Activated T-helper 1 cell treated with anti-CD3 and anti-CD28 coated beads, Interleukin-12 subunit alpha, Interleukin-12 subunit beta, Interleukin-2, Interleukin-4 antibody, amounts not matched to agents 30 ng/mL and 10 ng/mL and 1 ng/mL, durations not matched to agents 14 hours and 24 hours and 36 hours (primary cell): ENCODE data around the gene OR2L5. TPM values are rescaled to one million over a fixed set of nuclear protein-coding genes. Genes with fewer than 3 reads are reported as not detected.

Experiments
- DNase-seq: peaks from one replicate; pipeline ENCODE4 v3.0.0; 2021; ENCODE audit warnings: low spot score
- H3K27ac Mint-ChIP-seq: one replicate; pipeline ENCODE4 v1.8.0; 2021; ENCODE audit warnings: mild to moderate bottlenecking, mixed read lengths
- H3K27me3 Mint-ChIP-seq: one replicate; pipeline ENCODE4 v1.8.0; 2022; ENCODE audit warnings: mild to moderate bottlenecking, moderate library complexity, mixed read lengths; ENCODE audit not compliant: insufficient read depth
- H3K36me3 Mint-ChIP-seq: one replicate; pipeline ENCODE4 v1.8.0; 2021; ENCODE audit warnings: low read depth, mixed read lengths
- H3K4me1 Mint-ChIP-seq: one replicate; pipeline ENCODE4 v1.8.0; 2021; ENCODE audit warnings: low read depth, mixed read lengths
- H3K4me3 Mint-ChIP-seq: one replicate; pipeline ENCODE4 v1.8.0; 2021; ENCODE audit warnings: mild to moderate bottlenecking, moderate library complexity, mixed read lengths
- H3K9me3 Mint-ChIP-seq: one replicate; pipeline ENCODE4 v1.8.0; 2021; ENCODE audit warnings: mixed read lengths
- intact Hi-C: fragments of 100-400 bp; cut with micrococcal nuclease; formaldehyde crosslinking; loops from one replicate; pipeline ENCODE4 v1.15.1; 2024
- total RNA-seq: library from RNA; stranded (reverse); gene quantifications from 2 replicates; pipeline ENCODE4 v1.2.3, GENCODE V29; 2022

OR2L5 gene
- total RNA-seq, 1 donor from 2014 or later, result not detected

DNA sequence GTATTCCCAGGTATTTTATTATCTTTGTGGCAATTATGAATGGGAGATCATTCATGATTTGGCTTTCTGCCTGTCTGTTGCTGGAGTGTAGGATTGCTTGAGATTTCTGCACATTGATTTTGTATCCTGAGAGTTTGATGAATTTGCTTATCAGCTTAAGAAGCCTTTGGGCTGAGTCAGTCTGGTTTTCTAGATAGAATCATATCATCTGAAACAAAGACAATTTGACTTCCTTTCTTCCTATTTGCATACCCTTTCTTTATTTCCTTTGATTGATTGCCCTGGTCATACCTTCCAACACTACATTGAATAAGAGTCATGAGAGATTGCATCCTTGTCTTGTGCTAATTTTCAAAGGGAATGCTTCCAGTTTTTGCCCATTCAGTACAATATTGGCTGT is 41.2 kb downstream of the OR2L5 start:
- intact Hi-C loops, result no loop called here
- H3K4me3 Mint-ChIP-seq, result no peak overlapping the region
- no peak for DNase-seq
- peaks cover 25% of the 10 kb centered on the region for H3K9me3 Mint-ChIP-seq
- no peaks in the 10 kb centered on the region for H3K4me1 Mint-ChIP-seq
- H3K27ac Mint-ChIP-seq, result no peak overlapping the region
- H3K27me3 Mint-ChIP-seq, result no peaks in the 10 kb centered on the region
- no peaks in the 10 kb centered on the region for H3K36me3 Mint-ChIP-seq

DNA sequence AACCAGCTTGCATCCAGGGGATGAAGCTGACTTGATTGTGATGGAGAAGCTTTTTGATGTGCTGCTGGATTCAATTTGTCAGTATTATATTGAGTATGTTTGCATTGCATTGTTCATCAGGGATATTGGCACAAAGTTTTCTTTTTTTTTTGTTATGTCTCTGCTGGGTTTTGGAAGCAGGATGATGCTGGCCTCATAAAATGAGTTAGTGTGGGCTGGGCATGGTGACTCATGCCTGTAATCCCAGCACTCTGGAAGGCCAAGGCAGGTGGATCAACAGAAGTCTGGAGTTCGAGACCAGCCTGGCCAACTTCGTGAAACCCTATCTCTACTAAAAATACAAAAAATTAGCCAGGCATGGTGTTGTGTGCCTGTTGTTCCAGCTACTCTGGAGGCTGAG is 41.8 kb downstream of the OR2L5 start:
- intact Hi-C loops, result no loop called here
- no peak overlapping the region for H3K4me3 Mint-ChIP-seq
- DNase-seq, result no peak
- H3K4me1 Mint-ChIP-seq, result no peaks in the 10 kb centered on the region
- H3K27ac Mint-ChIP-seq, result no peak overlapping the region
- peaks cover 25% of the 10 kb centered on the region for H3K9me3 Mint-ChIP-seq
- H3K27me3 Mint-ChIP-seq, result no peaks in the 10 kb centered on the region
- H3K36me3 Mint-ChIP-seq, result no peaks in the 10 kb centered on the region

DNA sequence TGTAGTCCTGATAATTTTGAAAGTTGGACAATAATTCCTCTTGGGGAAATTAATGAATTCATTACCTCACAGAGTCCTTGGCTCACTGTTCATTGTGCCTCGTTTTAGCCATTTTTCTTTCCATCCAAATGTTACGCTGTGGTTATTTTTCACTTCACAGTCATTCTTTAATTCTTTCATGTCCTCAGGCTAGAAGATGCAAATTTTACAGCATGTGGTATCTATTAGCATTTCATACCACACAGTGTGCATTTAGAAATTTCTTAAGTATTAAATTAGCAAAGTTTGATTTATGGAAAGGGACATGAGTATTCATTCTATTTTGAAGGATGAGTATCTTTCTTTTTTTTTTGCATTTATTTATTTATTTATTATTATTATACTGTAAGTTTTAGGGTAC is 51.6 kb downstream of the OR2L5 start:
- intact Hi-C loops, result no loop called here
- Mint-ChIP-seq H3K36me3 (no peaks in the 10 kb centered on the region), H3K4me3 (no peak overlapping the region), H3K4me1 (no peaks in the 10 kb centered on the region), H3K9me3 (peaks cover 9% of the 10 kb centered on the region), H3K27ac (no peak overlapping the region), H3K27me3 (no peaks in the 10 kb centered on the region)
- no peak for DNase-seq

DNA sequence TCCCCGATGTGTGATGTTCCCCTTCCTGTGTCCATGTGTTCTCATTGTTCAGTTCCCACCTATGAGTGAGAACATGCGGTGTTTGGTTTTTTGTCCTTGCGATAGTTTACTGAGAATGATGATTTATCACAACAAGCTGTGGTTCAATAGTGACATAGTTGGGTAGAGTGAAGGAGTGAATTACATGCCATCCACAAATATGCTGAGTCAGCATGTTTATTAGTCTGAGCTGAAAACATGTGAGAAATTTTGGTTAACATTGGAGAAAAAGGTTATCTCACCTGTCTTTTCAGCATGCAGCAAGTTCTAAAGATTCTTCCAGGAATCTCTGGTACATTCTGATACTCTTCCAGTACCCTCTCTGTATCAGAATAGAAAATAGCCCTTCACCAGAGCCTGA is 52.1 kb downstream of the OR2L5 start:
- H3K27me3 Mint-ChIP-seq, result no peaks in the 10 kb centered on the region
- no peak overlapping the region for H3K4me3 Mint-ChIP-seq
- H3K9me3 Mint-ChIP-seq, result peaks cover 14% of the 10 kb centered on the region
- H3K4me1 Mint-ChIP-seq, result no peaks in the 10 kb centered on the region
- no peaks in the 10 kb centered on the region for H3K36me3 Mint-ChIP-seq
- no peak overlapping the region for H3K27ac Mint-ChIP-seq
- intact Hi-C loops, result no loop called here
- no peak for DNase-seq

Other genes starting within 250 kb of the OR2L5 start
- gene OR14A16, start 189.5 kb upstream of the OR2L5 start, total RNA-seq, result not detected in 2 replicates
- not detected in 2 replicates for gene OR11L1, start 171.8 kb upstream of the OR2L5 start, total RNA-seq
- gene TRIM58, start 156.5 kb upstream of the OR2L5 start, total RNA-seq, result 0.32 and 0.36 TPM in 2 replicates
- gene OR2W3, start 118.1 kb upstream of the OR2L5 start, total RNA-seq, result 0.22 TPM in 1 of 2 replicates, not detected in the other
- gene OR2T8, start 93.4 kb upstream of the OR2L5 start, total RNA-seq, result not detected in 2 replicates
- not detected in 2 replicates for gene OR2AJ1, start 88.8 kb upstream of the OR2L5 start, total RNA-seq
- 0.21 TPM in 1 of 2 replicates, not detected in the other for gene OR2L8, start 64.8 kb upstream of the OR2L5 start, total RNA-seq
- not detected in 2 replicates for gene OR2AK2, start 48.4 kb upstream of the OR2L5 start, total RNA-seq
- gene OR2L2, start 16.4 kb downstream of the OR2L5 start, total RNA-seq, result 0.07 and 0.08 TPM in 2 replicates
- not detected in 2 replicates for gene OR2L3, start 33.2 kb downstream of the OR2L5 start, total RNA-seq
- gene OR2L13, start 81.5 kb downstream of the OR2L5 start, total RNA-seq, result not detected in 2 replicates
- gene OR2M5, start 131.5 kb downstream of the OR2L5 start, total RNA-seq, result not detected in 2 replicates
- not detected in 2 replicates for gene OR2M2, start 161.2 kb downstream of the OR2L5 start, total RNA-seq
- not detected in 2 replicates for gene OR2M3, start 183.6 kb downstream of the OR2L5 start, total RNA-seq
- gene OR2M4, start 217.8 kb downstream of the OR2L5 start, total RNA-seq, result not detected in 2 replicates